NCI-H1436 (cell line): ENCODE measurements around the gene HIGD1A.

Experiments used
- DNase-seq: peaks from one replicate; lab custom pipeline; 2025; lab: John Stamatoyannopoulos, UW

Gene HIGD1A

GRCh38 chr3:42799376-42799775 lies 4.9 kb downstream of the HIGD1A start:
- DNase-seq = no peak

- no peak for DNase-seq
Observed at GRCh38 chr3:42796332-42796885, 7.9 kb downstream of the HIGD1A start.

GRCh38 chr3:42795621-42796181 lies 8.6 kb downstream of the HIGD1A start:
- DNase-seq = no peak

GRCh38 chr3:42790714-42791229 lies 13.5 kb downstream of the HIGD1A start:
- peak; percentile 7 for DNase-seq

GRCh38 chr3:42786631-42787030 lies 17.7 kb downstream of the HIGD1A start:
- DNase-seq = no peak

GRCh38 chr3:42786212-42786611 lies 18.1 kb downstream of the HIGD1A start:
- no peak for DNase-seq

GRCh38 chr3:42780892-42781700 lies 23.2 kb downstream of the HIGD1A start:
- DNase-seq = peak; percentile 37

- DNase-seq = no peak
Observed at GRCh38 chr3:42780398-42780797, 23.9 kb downstream of the HIGD1A start.

GRCh38 chr3:42778644-42779043 lies 25.6 kb downstream of the HIGD1A start:
- no peak for DNase-seq

- no peak for DNase-seq
Observed at GRCh38 chr3:42773409-42773751, 30.9 kb downstream of the HIGD1A start.

- peak; percentile 36 for DNase-seq
Observed at GRCh38 chr3:42772670-42773408, 31.5 kb downstream of the HIGD1A start, which contains the start of gene CCDC13. TSS of gene CCDC13 (minus strand) at chr3:42773253. CDS start at chr3:42758345, 14,908 bp downstream.

- no peak for DNase-seq
Observed at GRCh38 chr3:42771271-42771670, 33.0 kb downstream of the HIGD1A start.

- no peak for DNase-seq
Observed at GRCh38 chr3:42769477-42770131, 34.7 kb downstream of the HIGD1A start.

- no peak for DNase-seq
Observed at GRCh38 chr3:42764561-42765295, 39.6 kb downstream of the HIGD1A start.

- DNase-seq = no peak
Observed at GRCh38 chr3:42764115-42764514, 40.2 kb downstream of the HIGD1A start.

GRCh38 chr3:42763021-42763420 lies 41.3 kb downstream of the HIGD1A start:
- DNase-seq = no peak

- no peak for DNase-seq
Observed at GRCh38 chr3:42762046-42762724, 42.1 kb downstream of the HIGD1A start.

- no peak for DNase-seq
Observed at GRCh38 chr3:42758126-42758525, 46.2 kb downstream of the HIGD1A start.

GRCh38 chr3:42756681-42757213 lies 47.5 kb downstream of the HIGD1A start:
- DNase-seq = no peak
